Measurements from ENCODE around the gene HOXA6.
A peak's percentile ranks its signal among the peaks of the same experiment; 100 is the strongest.

The HOXA6 gene

GRCh38 chr7:27097686-27098577 is 49.6 kb downstream of the HOXA6 start:
- intact Hi-C loops (cut with DNase I), result no loop called here
- DNase-seq, result no peak

GRCh38 chr7:27096768-27097514 is 50.6 kb downstream of the HOXA6 start:
- intact Hi-C loops (cut with DNase I), result no loop called here
- no peak for DNase-seq

- peak in 23 of 42 donors; percentile 10 to 51 (median 29) for DNase-seq
- intact Hi-C loops (cut with DNase I), result no loop called here
Observed at GRCh38 chr7:27095897-27096767, 51.4 kb downstream of the HOXA6 start, which contains the start of gene HOXA1. TSS of gene HOXA1 (minus strand) at chr7:27096000. CDS start at chr7:27095912, 88 bp downstream.

All from head of caudate nucleus (tissue), 42 donors.